Upper lobe of left lung (tissue), 4 donors: Measurements from ENCODE around the gene FAM3C.
"Not testable (repeated sequence)": the region's sequence is repeated elsewhere in the genome, so short reads cannot be mapped to it uniquely, and the experiment has no call there.

Source experiments
- CTCF ChIP-seq, 6 experiments: fragments of 450-650 bp in 4 of 6; fragments of 200-600 bp in 2 of 6; sonication (generic) in 2 of 6; IDR thresholded peaks; one replicate each; pipeline ENCODE4 v1.5.1; 2016 to 2019; ENCODE audit warnings: antibody characterized with exemption in 6 of 6
- EP300 ChIP-seq, 4 donors: sonication (generic); formaldehyde crosslinking; IDR thresholded peaks; one replicate each; pipeline ENCODE4 v1.5.1; 2017; ENCODE audit warnings: antibody characterized with exemption in 4 of 4, control low read depth in 2 of 4
- POLR2A ChIP-seq, 4 donors: fragments of 450-650 bp; IDR thresholded peaks; one replicate each; pipeline ENCODE4 v1.5.1; 2016 to 2017; ENCODE audit warnings: antibody characterized with exemption in 4 of 4, mild to moderate bottlenecking in 2 of 4
- POLR2AphosphoS5 ChIP-seq, 2 donors: sonication (generic); formaldehyde crosslinking; IDR thresholded peaks; one replicate each; pipeline ENCODE4 v1.5.1; 2017; ENCODE audit warnings: antibody characterized with exemption in 2 of 2

DNA sequence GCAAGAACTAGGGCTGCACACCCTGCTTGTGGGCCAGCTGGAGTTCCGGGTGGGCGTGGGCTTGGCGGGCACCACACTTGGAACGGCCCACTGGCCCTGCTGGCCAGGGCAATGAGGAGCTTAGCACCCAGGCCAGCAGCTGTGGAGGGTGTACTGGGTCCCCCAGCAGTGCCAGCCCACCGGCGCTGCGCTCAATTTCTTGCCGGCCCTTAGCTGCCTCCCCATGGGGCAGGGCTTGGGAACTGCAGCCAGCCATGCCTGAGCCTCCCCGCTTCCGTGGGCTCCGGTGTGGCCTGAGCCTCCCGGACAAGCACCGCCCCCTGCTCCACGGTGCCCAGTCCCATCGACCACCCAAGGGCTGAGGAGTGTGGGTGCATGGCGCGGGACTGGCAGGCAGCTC is 25.6 kb upstream of the FAM3C start:
- TF ChIP-seq EP300, CTCF, POLR2A, POLR2AphosphoS5 (IDR thresholded peaks at IDR 0.05): not testable (repeated sequence)
